Measurements from ENCODE around the gene TTN. TPM values are rescaled to one million over a fixed set of nuclear protein-coding genes. Genes with fewer than 3 reads are reported as not detected.

Gene TTN
- total RNA-seq, 1 experiment from 2014 or later, result not detected

GRCh38 chr2:178484245-178485041 lies 322.8 kb downstream of the TTN start:
- Histone ChIP-seq H3K4me3 (no peak overlapping the region), H3K36me3 (ENCODE audit: low read depth) (peaks cover 29% of the 10 kb centered on the region), H4K20me1 (ENCODE audit: insufficient read depth) (peaks cover 66% of the 10 kb centered on the region), H3K9me2 (ENCODE audit: insufficient read depth) (no peaks in the 10 kb centered on the region), H3K27ac (no peak overlapping the region), H3K27me3 (ENCODE audit: insufficient read depth, low read depth) (no peaks in the 10 kb centered on the region), H2AFZ (no peak overlapping the region), H3K4me2 (peak overlapping the region; percentile 96; the same call in 1 of the 2 replicates), H3K4me1 (replicated peaks; ENCODE audit: insufficient read depth) (peaks cover 41% of the 10 kb centered on the region), H3F3A (ENCODE audit: insufficient read depth, low read depth) (peaks cover 6% of the 10 kb centered on the region), H3K9me3 (ENCODE audit: insufficient read depth, low read depth) (no peaks in the 10 kb centered on the region), H3K79me2 (ENCODE audit: low read depth) (peaks cover 88% of the 10 kb centered on the region)
- POLR2A ChIA-PET (ENCODE audit: unreplicated experiment), result no interaction called here
- no TSS peak for BruUV-seq (replicated peaks)
- intact Hi-C loops (cut with micrococcal nuclease; ENCODE audit: unreplicated experiment), result loop anchor here (2.0 kb wide), 1 partner anchor 18 kb away; no protein-coding TSS in a partner anchor
- TF ChIP-seq EZH2 (IDR thresholded peaks at IDR 0.05; ENCODE audit: low read depth), result no peak
- TF ChIP-seq, protein P1, sequence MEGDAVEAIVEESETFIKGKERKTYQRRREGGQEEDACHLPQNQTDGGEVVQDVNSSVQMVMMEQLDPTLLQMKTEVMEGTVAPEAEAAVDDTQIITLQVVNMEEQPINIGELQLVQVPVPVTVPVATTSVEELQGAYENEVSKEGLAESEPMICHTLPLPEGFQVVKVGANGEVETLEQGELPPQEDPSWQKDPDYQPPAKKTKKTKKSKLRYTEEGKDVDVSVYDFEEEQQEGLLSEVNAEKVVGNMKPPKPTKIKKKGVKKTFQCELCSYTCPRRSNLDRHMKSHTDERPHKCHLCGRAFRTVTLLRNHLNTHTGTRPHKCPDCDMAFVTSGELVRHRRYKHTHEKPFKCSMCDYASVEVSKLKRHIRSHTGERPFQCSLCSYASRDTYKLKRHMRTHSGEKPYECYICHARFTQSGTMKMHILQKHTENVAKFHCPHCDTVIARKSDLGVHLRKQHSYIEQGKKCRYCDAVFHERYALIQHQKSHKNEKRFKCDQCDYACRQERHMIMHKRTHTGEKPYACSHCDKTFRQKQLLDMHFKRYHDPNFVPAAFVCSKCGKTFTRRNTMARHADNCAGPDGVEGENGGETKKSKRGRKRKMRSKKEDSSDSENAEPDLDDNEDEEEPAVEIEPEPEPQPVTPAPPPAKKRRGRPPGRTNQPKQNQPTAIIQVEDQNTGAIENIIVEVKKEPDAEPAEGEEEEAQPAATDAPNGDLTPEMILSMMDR (conservative IDR thresholded peaks at IDR 0.05), result no peak
- peak in 1 of 2 experiments; percentile 48 for DNase-seq
- CTCF ChIA-PET, result no interaction called here

- ChIA-PET CTCF (interaction anchor here (0.6 kb wide), 2 partner anchors 35 to 1188 kb away, joined by 5 to 10 read pairs; no protein-coding TSS in a partner anchor), POLR2A (ENCODE audit: unreplicated experiment) (interaction anchor here (0.5 to 1.2 kb wide), 3 partner anchors 16 to 33 kb away, joined by 5 to 16 read pairs (median 5); partner anchors contain the start of genes PJVK and PRKRA)
- Histone ChIP-seq H3K4me3 (peak overlapping the region; percentile 77; the same call in 1 of the 2 replicates), H3K27me3 (ENCODE audit: insufficient read depth, low read depth) (no peaks in the 10 kb centered on the region), H3K79me2 (ENCODE audit: low read depth) (peaks cover 69% of the 10 kb centered on the region), H3K4me1 (replicated peaks; ENCODE audit: insufficient read depth) (peaks cover 51% of the 10 kb centered on the region), H3K4me2 (peak overlapping the region; percentile 96), H3K36me3 (ENCODE audit: low read depth) (peaks cover 19% of the 10 kb centered on the region), H2AFZ (no peak overlapping the region), H3K9me3 (ENCODE audit: insufficient read depth, low read depth) (no peaks in the 10 kb centered on the region), H3K27ac (no peak overlapping the region), H3K9me2 (ENCODE audit: insufficient read depth) (no peaks in the 10 kb centered on the region), H3F3A (ENCODE audit: insufficient read depth, low read depth) (peaks cover 15% of the 10 kb centered on the region), H4K20me1 (ENCODE audit: insufficient read depth) (peaks cover 50% of the 10 kb centered on the region)
- intact Hi-C loops (cut with micrococcal nuclease; ENCODE audit: unreplicated experiment), result no loop called here
- no peak for DNase-seq
- TF ChIP-seq, protein P1 (conservative IDR thresholded peaks at IDR 0.05), result no peak
- TF ChIP-seq EZH2 (IDR thresholded peaks at IDR 0.05; ENCODE audit: low read depth), result no peak
- no TSS peak for BruUV-seq (replicated peaks)
Measured at GRCh38 chr2:178482437-178482836, 324.8 kb downstream of the TTN start.

DNA sequence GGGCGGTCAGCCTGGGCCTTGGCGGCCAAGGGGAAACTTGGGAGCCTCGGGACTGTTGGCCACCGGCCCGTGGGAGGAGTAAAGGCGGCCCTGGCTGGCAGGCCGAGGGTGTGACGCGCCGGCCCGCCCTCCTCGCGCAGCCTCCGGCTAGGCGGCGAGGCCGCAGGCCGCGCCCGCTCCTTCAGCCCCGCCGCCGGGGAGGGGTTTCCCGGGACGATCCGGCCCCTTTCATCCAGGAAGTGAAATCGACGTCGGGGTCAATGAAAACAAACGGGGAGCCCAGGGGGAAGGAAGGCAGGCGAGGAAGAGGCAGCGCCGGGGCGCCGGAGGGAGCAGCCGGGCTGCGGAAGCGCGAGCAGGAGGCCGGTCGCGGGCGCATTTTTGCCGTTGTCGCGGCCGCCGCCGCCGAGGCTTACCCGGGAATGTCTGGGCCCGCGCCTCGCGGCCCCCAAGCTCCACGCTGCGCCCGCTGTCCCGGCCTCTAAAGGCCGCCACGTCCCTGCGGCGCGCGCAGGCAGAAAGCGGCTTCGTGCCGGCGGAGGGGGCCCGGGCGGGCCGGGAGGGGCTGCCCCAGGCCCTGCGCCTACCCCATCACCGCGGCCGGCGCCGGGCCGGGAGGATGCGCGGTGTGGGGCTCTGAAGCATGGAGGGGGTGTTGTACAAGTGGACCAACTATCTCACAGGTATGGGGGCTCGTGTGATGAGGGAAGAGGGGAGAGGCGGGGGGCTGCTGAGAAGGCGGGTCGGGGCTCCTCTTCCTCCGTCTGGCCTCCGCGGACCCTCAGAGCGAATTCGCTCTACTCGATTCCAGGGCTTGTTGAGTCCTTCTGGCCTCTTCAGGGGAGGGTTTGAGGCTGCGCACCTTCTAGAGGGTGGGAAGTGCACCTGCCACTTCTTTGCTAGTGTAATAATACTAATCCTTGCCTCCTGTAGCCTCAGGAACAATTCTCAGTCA lies 326.7 kb downstream of the TTN start, which contains the start of gene PLEKHA3:
PLEKHA3 (plus strand) TSS at position 231 of the 955 bp plus-strand sequence; CDS start at position 644, 413 bp downstream.
- H3K4me3 ChIP-seq, result peak within 1 kb of the TSS; percentile 77
- H3K36me3 ChIP-seq (ENCODE audit: low read depth), result no peaks in the 10 kb centered on the region
- H3K9me3 ChIP-seq (ENCODE audit: insufficient read depth, low read depth), result no peaks in the 10 kb centered on the region
- H3K4me2 ChIP-seq, result peak within 1 kb of the TSS; percentile 96
- ChIA-PET CTCF (interaction anchor here (0.6 to 1.0 kb wide), 2 partner anchors 62 to 130 kb away, joined by 3 read pairs; no protein-coding TSS in a partner anchor), POLR2A (ENCODE audit: unreplicated experiment) (interaction anchor here (0.5 to 1.0 kb wide), 4 partner anchors 29 to 217 kb away, joined by 3 to 8 read pairs (median 4); partner anchors contain the start of genes PJVK and PRKRA)
- no peaks in the 10 kb centered on the region for H3K9me2 ChIP-seq (ENCODE audit: insufficient read depth)
- H2AFZ ChIP-seq, result peak within 1 kb of the TSS; percentile 100
- intact Hi-C loops (cut with micrococcal nuclease; ENCODE audit: unreplicated experiment), result loop anchor here (1.0 kb wide), 2 partner anchors 43 to 66 kb away; no protein-coding TSS in a partner anchor
- H4K20me1 ChIP-seq (ENCODE audit: insufficient read depth), result peaks cover 42% of the 10 kb centered on the region
- no TSS peak for BruUV-seq (replicated peaks)
- H3K27ac ChIP-seq, result peak within 1 kb of the TSS; percentile 56
- H3K79me2 ChIP-seq (ENCODE audit: low read depth), result peaks cover 50% of the 10 kb centered on the region
- no peaks in the 10 kb centered on the region for H3K27me3 ChIP-seq (ENCODE audit: insufficient read depth, low read depth)
- H3F3A ChIP-seq (ENCODE audit: insufficient read depth, low read depth), result peaks cover 15% of the 10 kb centered on the region
- DNase-seq, result peak; percentile 96 to 100
- no peak for TF ChIP-seq EZH2 (IDR thresholded peaks at IDR 0.05; ENCODE audit: low read depth)
- TF ChIP-seq, protein P1 (conservative IDR thresholded peaks at IDR 0.05), result no peak
- peaks cover 56% of the 10 kb centered on the region for H3K4me1 ChIP-seq (replicated peaks; ENCODE audit: insufficient read depth)

Measured in PC-9 (cell line).